HG03064 (cell line): ENCODE data around the gene TTLL9.

Experiments
- ATAC-seq: cut with Tn5 transposase; IDR thresholded peaks from one replicate; pipeline ENCODE4 v1.9.1; 2021; ENCODE audit warnings: low read depth; ENCODE audit not compliant: unreplicated experiment

TTLL9 gene

DNA sequence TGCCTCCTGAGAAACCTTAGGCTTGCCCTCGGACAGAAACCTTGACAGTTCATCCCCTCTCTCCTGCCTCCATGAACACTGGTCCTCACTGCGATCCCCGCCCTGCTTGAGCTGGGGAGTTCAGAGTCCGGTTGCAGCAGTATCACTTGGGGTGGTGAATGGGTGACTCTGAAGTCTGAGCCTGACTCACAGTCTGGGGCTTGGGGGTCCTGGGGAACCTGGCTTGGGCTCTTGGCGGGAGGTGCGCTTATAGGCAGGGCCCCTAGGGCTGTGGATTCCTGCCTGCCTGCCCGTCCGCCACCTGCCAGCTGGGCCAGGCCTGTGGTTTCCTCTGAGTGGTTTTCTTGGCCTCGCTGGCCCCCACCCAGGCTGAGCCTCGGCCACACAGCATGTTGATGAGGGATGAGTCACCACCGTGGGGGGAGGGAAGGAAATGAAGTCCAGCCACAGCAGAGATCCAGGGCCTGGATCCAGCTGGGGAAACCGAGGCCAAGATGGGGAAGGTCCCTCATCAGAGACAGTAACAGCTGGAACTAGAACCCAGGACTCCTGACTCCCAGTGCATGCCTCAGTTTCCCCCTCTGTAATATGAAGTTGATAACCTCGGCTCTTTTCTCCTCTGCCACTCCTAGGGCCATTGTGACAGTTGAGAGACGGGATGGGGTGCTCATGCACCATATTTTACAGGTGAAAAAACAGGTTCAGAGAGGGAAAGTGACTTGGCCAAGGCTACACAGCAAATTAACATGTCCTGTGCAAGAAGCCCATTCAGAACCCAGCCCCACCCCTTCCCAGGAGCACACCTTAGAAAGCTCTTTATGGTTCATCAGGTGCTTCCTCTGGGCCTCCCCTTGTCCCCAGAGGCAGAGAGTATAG is 34.2 kb upstream of the TTLL9 start:
- no peak for ATAC-seq

- ATAC-seq: no peak
Observed at GRCh38 chr20:31836853-31837608, 33.4 kb upstream of the TTLL9 start.

- ATAC-seq: no peak
Observed at GRCh38 chr20:31837896-31838397, 32.5 kb upstream of the TTLL9 start.

DNA sequence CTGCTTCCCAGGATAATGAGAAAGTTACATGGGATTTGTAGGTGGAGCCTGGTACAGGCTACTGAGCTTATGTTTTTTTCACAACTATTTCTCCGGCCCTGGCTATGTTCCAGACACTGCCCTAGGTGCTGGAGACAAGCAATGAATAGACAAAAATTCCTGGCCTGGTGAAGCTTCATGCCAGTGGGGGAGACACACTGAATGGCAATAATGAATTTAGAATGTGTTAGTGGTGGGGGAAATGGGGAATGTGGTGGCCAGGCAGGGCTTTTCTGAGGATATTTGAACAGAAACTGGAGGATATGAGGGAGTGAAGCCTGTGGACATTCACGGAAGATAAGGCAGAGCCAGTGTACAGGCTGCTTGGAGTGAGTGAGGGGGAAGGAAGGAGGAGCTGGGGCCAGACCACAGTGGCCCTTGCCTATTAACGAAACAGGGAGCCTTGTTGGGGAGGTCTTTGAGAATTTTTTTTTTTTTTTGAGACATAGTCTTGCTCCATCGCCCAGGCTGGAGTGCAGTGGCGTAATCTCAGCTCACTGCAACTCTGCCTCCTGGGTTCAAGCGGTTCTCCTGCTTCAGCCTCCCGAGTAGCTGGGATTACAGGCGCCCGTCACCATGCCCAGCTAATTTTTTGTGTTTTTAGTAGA is 31.7 kb upstream of the TTLL9 start:
- ATAC-seq: no peak

DNA sequence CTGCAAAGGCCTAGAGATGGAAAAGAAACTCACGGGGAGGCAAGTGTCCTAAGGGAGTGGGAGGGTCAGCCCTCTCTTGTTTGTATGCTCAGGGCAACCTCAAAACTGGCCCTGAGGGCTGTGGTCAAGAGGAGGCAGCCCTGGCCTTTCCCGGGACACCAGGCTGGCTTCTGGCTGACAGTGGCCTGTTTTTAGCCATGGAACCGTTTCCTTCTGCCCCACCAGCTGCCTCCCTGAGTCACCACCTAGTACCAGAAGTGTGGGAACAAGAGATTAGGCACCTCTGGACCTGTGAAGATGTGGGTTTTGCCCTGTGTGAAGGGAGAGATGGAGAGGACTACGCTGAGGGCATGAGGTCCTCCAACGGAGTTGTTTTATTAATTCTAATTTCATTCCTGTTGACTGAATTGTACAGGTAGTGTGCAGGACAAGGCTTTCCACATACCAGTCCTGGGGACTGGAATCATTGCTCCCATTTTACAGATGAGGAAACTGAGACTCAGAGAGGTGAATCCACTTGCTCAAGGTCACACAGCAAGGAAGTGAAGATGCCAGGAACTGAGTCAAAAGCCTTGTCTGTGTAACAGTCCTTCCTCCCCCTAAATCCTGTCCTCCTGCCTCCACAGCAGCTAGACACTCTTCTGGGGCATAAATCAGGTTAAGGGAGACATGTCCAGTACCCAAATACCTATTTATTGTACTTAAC is 30.5 kb upstream of the TTLL9 start:
- no peak for ATAC-seq

- ATAC-seq: no peak
Observed at GRCh38 chr20:31840906-31841816, 29.3 kb upstream of the TTLL9 start.

- ATAC-seq: no peak
Observed at GRCh38 chr20:31841928-31842327, 28.5 kb upstream of the TTLL9 start.

DNA sequence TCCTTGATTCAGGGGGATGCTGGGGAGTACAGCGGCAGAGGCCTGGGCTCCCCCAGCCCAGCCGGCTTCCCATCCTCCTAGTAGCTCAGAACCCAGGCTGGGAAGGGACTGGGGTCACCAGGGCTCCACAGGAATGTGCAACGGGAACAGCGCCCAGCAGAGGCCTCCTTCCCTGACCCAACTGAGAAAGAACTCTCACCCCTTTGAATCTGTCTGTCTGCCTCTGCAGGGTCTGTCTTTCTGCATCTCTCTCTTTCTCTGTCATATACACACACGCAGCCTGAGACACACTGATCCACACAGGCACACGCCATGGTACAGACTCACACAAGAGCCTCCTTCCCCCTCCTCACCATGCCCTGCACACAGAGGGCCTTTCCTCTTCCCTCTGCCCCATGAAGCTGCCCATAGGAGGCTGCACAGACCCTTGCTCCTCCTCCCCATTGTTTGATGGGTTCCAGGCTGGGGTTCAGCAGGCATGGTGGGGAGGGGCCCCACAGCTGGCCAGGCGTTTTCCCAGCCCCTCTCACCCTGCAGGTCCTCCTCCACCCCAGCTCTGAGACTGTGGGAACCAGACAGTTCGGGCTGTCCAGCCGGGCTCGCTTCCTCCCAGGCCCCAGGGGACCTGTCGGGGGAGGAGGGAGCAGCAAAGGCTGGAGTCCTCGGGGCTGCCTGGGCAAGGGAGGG is 27.8 kb upstream of the TTLL9 start:
- ATAC-seq: no peak

DNA sequence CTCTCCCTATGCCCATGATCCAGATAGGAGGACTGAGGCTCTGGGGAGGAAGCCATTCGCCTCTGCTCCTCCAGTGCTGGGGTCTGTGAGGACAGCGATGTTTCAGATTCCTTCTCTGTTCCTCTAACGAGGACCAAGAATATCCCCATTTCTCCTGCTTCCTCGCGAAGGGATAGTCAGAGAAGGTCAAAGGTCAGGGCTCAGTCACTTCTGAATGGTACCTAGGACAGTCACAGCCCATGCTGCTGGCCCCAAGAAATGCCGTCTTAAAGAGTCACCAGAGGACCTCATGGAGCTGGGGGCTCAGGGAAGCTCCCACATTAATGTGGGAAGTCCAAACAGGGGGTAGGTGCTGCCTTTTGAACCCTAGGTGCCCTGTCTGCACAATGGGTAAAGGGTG is 27.1 kb upstream of the TTLL9 start:
- ATAC-seq: no peak

DNA sequence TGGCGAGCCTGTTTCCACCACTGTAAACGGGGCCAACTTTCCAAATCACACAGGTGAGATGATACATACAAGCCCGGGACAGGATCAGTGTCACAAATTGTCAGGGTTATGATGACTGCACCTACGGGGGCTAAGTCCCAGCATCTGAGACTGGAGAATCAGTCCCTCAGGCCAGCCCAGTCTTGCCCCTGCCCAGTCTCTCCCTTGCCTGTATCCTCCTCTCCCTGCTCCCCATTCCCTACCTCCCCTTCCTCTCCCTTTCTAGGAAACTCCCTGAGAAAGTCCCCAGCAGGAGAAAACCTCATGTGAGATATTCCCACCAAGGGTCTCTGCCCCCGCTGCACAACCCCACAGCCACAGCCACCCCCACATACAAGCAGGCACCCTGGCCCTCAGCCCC is 26.6 kb upstream of the TTLL9 start:
- ATAC-seq: no peak

DNA sequence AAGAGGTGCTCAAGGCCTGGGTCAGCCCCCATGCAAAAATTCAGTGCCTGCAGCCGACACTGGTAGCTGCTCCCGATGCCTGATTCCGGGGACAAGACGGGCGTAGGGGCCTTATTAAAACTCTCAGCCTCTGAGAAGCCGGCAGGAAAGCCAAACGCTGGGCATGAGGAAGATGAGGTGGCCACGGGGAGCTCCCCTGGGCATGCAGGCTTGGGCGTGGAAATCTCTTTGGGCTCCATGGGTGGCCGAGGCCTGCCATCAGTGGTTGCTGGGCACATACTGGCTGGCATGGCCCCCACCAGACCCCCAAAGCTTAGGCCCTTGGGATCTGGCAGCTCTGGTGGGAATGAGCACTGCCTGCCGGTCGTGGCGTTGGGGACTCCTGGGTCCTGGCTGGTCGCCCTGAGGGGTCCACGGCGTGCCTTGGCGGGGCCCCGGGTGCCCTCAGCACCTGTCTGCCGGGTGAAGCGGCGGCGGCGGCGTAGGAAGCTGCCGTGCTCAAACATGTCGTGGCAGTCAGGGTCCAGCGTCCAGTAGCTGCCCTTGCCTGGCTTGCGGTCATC is 25.6 kb upstream of the TTLL9 start:
- ATAC-seq: no peak

DNA sequence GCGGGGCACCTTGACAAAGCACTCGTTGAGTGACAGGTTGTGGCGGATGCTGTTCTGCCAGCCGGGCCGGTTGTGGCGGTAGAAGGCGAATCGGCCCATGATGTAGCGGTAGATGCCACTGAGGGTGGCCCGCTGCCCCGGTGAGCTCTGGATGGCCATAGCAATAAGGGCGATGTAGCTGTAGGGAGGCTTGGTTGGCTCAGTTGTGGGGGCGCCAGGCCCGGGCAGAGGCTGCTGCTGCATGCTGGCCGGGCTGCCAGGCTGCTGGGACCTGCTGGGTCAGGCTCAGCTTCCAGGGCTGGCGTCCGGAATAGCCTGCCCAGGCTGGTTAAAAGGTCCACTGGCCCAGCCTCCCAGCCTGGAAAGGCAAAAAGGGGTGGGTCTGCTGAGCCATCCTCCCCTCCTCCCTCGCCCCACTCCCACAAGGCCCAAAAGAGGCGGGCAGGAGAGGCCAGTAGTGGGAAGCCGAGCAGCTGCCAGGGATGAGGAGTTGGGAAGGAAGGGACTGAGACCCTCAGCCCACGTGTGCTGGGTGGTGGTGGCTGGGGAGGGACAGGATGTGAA is 25.1 kb upstream of the TTLL9 start, which contains the start of gene FOXS1:
TSS of gene FOXS1 (minus strand) at position 305 of the 564 bp plus-strand sequence. CDS start at position 243, 62 bp downstream.
- ATAC-seq: no peak

DNA sequence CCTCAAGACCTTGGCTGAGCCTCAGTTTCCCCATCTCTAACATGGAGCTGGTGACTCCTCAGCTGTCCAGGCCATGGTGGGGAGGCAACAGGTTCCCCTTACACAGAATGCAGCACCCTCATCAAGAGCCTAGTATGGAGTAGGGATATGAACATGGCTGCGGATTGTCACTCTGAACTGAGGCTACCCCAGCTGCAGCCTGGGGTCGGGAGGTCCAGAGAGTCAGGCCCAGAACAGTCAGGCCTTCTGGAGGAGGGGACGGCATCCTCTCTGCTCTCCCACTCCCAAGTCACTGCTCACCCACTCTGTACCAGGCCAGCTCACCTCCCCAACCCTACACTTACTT is 23.7 kb upstream of the TTLL9 start:
- ATAC-seq: no peak

DNA sequence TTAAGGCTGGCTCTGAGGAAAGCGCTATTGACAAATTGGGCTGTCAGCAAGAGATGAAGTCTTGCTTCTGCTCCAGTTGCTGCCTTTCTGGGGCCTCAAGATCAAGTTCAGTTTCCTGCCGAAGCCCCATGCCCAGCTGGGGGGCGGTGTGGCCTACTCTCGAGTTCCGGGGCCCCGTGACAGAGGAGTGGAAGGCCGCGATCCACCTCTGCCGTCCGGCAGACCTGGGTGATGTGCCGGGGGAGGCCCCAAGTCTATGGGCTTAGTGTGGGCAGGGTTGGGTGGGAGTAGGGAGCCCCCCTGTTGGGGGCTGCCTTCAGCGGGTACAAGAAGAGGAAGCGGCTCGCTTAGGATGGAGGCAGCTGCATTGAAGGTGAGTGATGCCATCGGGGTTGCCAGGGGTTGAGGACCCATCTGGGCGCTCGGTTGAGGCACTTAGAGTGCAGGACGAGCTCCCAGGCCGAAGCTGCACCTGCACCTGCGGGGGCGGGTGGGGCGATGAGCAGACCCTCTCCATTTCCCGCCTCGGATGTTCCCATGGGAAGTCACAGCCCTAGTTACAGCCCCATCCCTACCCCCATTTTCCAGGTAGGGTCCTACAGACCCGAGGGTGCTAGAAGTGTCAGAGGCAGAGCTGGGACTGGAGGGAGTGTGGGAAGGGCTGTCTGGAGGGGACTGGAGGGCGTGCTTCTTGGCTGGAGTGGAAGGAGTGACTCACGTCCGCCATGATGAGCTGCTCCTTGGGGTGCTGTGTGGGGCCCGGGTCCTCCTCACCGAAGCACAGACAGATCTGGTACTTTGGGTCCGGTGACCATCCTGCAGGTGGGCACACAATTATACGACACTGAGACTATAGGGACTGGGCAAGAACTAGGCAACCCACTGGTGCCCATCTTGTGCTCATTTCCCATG is 22.1 kb upstream of the TTLL9 start:
- ATAC-seq: no peak

DNA sequence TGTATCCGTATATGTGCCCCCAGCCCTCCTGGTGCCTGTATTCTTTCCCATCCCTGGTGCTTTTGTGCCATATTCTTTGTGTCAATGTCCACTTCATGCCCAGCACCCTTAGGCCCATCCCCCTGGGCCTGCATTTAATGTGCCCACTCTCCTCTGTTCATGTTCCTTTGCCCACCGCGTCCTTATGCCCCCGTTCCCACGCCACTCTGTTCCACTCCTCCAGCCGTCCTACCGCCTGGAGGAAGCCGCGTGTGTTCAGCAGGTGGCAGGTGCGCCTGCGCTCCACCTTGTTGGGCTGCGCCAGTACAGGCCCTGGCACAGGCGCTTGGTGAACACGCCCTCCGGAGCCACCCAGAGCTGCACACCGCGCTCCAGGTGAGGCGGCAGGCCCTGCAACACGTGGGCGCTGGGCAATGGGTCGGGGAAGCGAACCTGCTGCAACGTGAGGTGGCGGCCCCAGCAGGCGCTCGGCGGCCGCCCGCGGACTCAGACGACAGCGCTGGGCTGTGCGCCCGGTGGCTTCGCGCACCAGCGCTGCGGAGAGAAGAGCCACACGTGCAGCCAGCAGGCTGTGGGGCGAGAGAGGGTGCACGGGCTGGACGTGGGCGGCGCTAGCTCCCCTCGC is 21.0 kb upstream of the TTLL9 start:
- ATAC-seq: no peak

GRCh38 chr20:31851240-31851955 is 19.0 kb upstream of the TTLL9 start:
- ATAC-seq: no peak
